GM12865 (cell line): ENCODE results near the gene ANTXR2.

Experiments
- DNase-seq: peaks from one replicate; pipeline ENCODE4 v3.0.0; 2010; ENCODE audit warnings: low read depth
- H3K4me3 ChIP-seq: 2 replicates; pipeline ENCODE4 v1.5.1; 2011; ENCODE audit warnings: mild to moderate bottlenecking, low read depth, low read length, control low read depth
- TF ChIP-seq, protein P1 (sequence below): IDR thresholded peaks from 2 replicates; pipeline ENCODE4 v1.5.1; 2011; ENCODE audit warnings: low read length, control low read depth, low read depth, inconsistent platforms; ENCODE audit not compliant: insufficient read depth; ENCODE audit errors: missing control alignments

Gene ANTXR2

DNA sequence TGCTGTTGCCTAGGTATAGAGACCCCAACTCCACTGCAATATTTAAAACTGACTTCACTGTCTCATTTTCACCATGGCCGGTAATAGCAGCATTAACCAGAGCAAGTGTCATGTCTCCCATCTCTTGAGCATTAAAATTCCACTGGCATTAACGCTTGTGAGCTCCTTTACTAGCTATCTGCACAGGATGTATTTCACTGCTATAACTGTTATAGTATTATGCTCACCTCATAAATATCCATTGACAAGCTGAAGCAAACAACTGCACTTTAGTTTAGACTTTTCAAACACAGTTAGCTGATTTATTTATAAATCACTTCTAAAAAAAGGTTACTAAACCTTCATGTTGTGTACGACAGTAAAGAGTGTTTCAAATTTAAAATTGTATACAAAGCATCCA is 157.8 kb downstream of the ANTXR2 start:
- DNase-seq: no peak
- no peak overlapping the region for H3K4me3 ChIP-seq
- TF ChIP-seq, protein P1, sequence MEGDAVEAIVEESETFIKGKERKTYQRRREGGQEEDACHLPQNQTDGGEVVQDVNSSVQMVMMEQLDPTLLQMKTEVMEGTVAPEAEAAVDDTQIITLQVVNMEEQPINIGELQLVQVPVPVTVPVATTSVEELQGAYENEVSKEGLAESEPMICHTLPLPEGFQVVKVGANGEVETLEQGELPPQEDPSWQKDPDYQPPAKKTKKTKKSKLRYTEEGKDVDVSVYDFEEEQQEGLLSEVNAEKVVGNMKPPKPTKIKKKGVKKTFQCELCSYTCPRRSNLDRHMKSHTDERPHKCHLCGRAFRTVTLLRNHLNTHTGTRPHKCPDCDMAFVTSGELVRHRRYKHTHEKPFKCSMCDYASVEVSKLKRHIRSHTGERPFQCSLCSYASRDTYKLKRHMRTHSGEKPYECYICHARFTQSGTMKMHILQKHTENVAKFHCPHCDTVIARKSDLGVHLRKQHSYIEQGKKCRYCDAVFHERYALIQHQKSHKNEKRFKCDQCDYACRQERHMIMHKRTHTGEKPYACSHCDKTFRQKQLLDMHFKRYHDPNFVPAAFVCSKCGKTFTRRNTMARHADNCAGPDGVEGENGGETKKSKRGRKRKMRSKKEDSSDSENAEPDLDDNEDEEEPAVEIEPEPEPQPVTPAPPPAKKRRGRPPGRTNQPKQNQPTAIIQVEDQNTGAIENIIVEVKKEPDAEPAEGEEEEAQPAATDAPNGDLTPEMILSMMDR: no peak

DNA sequence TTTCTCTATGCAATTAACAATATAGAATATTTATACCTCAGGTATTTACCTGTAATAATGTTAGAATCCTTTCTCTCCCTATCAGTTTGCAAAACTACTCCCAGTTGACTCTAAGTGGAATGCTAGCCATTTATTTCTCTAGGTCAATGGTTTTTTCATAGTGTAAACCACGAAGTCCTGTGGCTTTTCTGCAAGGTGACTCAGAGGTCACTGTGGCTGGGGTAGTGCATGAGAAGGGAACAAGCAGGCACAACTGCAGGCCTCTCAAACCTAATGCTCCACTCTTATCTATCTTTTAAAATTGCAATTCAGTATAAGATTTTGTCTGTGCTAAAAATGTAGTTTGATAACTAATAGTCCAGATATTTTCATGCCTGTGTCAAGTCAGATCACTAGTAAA is 159.4 kb downstream of the ANTXR2 start:
- DNase-seq: peak; percentile 2
- TF ChIP-seq, protein P1: no peak

DNA sequence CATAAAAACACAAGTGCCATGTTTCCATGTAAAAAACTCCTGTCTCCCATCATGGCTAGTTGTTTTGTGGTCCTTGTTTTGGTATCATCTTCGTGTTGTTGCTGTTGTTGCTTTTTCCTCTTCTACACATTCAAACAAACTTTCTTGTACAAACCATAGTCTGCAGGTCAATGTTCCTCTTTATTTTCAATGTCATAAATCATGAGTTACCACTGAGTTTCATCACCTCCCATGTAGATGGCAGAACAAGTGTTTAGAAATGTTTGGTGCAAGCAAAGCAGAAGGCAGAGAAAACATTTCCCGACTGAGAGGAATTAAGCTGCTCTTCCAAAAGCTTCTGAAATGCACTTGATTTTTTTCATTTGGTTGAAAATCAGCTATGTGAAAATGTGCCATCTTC is 166.0 kb downstream of the ANTXR2 start:
- H3K4me3 ChIP-seq: no peak overlapping the region
- DNase-seq: no peak
- TF ChIP-seq, protein P1: no peak

More for the DNA sequence above, 159.4 kb downstream of the ANTXR2 start:
- no peak overlapping the region for H3K4me3 ChIP-seq

DNA sequence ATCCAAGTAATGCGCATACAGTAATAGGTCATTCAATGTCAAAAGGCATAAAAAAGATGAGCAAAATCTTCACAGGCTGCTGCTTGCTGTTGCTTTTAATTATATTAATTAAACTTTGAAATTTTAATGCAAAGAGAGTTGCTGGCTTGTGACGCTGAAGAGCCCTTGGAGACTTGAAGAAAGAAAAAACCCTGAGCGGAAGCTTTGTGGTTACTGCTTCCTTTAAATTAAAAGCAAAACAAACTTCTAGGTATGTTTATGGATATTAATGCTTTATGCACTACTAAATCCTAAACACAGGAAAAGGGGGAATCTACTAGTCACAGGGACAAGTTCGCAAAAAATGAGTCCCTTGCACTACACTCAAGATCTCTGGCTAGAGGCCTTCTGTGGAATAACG is 166.7 kb downstream of the ANTXR2 start:
- DNase-seq: no peak
- no peak overlapping the region for H3K4me3 ChIP-seq
- TF ChIP-seq, protein P1: no peak

DNA sequence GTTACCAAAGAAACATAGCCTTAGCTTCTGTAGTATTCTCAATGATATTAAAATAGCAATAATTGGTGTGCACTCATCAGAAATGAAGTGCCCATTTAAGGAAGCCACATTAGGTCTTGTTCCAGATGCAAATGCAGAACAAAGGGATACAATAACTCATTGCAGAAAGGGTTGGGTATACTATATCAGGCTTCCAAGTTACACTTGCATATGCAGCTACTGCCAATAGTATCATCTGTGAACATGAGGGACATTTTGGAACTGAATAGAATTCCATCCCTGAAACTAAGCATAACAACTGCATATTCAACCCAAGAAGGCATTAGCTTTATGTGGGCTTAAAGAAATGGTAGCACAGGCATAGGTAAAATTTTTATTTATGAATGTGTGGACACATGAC is 167.8 kb downstream of the ANTXR2 start:
- TF ChIP-seq, protein P1: no peak
- no peak overlapping the region for H3K4me3 ChIP-seq
- DNase-seq: no peak

DNA sequence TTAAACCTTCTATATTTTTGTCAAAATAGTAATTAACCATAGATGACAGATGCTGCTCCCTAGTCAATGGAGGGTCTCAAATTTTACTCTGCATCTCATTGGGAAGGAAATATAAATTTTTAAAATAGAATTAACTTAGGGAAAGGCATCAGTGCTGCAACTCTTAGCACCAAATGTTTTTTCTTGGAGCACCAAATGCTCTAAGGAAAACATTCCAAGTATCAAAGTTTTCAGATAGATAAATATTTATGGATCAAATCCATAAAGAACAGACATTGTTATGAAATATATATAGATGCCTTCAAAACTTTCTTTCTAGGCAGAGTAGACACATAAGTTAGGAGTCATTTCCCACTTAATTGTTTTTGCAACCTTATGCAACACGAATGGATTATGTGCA is 168.7 kb downstream of the ANTXR2 start:
- H3K4me3 ChIP-seq: no peak overlapping the region
- DNase-seq: no peak
- TF ChIP-seq, protein P1: no peak

DNA sequence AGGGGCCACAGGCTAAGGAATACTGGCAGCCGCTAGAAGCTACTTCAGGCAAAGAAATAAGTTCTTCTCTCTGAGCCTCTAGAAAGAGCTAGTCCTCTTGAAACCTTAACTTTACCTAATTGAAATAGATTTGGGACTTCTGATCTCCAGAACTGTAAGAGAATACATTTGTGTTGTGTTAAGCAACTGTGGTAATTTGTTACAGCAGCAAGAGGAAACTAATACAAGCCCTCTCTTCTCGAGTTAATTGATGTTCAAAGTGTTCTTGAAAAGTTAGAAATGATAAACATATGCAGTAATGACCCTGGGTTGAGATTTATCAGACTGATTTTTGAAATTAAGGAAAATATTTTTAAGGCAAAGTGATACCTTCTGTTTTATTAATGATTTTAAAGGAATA is 172.8 kb downstream of the ANTXR2 start:
- DNase-seq: no peak
- TF ChIP-seq, protein P1: no peak
- H3K4me3 ChIP-seq: no peak overlapping the region
